Urothelium cell line (cell line): ENCODE results near the gene GDPD3.
A peak's percentile ranks its signal among the peaks of the same experiment; 100 is the strongest.

Experiments
- DNase-seq: peaks from one replicate; pipeline ENCODE4 v3.0.0; 2011; ENCODE audit warnings: low spot score, mixed read lengths
- FAIRE-seq: peaks from 2 replicates; lab custom pipeline; 2011; peaks lifted over from hg19 to GRCh38; lab: Jason Lieb, UNC

Gene GDPD3

GRCh38 chr16:30096105-30096861 is 17.1 kb downstream of the GDPD3 start, which contains the start of gene YPEL3:
Gene YPEL3, minus strand, starts transcription at chr16:30096213. Its CDS starts 731 bp downstream, at chr16:30095482.
- FAIRE-seq = no peak
- peak; percentile 93 for DNase-seq

DNA sequence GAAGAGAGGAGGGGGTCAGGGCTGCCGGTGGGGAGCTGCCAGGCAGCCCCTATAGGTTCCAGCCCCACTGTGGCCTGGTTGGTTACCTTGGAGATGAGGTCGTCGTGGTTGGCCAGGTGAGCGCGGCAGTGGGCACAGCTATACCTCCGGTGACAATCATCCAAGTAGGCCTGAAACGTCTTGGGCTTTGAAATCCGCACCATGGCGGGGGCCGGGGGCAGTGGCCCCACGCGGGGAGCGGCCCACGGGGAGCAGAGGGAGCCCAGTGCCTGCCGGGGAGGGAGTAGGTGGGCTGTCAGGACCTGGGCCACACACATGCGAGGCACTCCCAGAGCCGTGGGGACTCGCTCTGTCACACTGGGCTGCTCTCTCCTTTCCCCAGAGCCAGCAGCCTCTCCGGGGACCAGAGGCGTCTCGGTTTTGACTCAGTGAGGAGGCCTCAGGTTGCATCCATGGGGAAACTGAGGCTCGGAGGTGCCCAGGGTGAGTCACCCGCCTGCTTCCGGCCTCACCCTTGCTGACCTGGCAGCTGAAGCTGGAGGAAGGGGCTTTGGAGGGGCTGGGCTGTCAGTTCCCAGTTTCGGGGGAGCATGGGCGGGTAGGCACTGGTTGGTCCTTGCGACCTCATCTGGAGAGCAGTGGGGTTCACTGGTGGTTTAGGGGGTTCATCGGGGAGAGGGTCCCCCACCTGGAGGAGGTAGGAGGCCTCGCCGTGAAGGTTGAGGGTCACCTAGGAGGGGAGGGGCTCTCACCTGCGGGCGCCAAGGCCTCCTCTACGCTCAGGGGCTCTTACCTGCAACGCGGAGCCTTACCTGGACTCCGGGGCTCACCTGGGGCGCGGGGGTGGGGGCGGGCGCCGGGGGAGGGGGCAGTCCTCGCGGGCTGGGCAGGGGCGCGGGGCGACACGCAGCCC is 17.9 kb downstream of the GDPD3 start:
- FAIRE-seq (no peak), DNase-seq (no peak)

DNA sequence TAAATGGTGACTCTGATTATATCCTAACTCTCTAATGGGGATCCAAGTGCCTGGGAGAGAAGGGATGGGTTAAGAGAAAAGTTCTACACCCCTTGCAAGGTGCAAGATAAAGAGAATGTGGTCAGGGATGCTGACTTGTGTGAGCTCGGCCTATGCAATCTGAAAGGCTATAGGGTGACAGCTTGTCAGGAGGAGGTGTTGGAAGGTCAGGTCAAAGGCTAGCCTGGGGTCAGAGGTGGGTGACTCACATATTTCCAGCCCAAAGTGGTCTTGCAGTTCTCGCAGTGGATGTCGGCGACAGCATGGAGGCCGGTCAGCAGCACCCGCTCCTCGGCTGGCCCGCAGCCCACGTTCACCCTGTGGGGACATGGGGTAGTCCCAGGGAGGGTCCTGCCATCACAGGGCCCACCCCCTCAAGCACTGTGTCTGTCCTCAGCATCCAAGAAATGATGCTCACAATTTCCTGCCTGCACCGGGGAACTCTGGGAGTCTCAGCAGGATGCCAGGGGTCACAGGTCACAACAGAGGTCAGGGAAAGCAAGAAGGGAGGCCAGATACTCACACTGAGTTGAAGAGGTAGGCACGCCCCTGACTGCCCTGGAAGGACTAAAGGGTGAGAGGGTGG is 18.7 kb downstream of the GDPD3 start:
- no peak for FAIRE-seq
- DNase-seq = no peak

DNA sequence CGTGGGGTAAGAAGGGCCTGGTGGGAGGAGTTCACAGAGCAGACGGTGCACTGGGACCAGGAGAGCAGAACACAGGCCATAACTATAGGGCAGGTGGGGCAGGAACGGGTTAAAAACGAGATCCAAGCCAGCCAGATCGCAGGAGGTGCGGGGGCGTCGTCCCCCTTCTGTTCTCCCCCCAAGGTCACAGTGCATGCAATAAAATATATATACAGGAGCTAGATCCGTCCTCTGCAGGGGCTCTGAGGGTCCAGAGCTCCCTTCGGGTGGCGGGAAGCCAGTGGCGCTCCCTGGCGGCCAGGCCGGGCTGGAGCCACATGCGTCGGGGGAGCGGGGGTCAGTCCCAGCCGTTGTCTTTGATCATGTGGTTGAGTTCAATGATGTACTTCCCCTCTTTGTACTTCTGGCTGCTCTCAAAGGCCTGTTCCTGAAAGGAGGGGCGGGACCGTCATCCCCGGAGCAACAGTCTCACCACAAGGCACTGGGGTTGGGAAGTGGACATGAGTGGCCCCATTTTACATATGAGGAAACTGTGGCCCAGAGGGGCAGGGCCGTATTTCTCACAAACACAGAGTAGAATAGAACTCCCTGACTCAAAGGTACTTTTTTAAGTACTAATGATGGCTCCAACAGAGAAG is 20.8 kb downstream of the GDPD3 start:
- peak; percentile 81 for DNase-seq
- FAIRE-seq = no peak

DNA sequence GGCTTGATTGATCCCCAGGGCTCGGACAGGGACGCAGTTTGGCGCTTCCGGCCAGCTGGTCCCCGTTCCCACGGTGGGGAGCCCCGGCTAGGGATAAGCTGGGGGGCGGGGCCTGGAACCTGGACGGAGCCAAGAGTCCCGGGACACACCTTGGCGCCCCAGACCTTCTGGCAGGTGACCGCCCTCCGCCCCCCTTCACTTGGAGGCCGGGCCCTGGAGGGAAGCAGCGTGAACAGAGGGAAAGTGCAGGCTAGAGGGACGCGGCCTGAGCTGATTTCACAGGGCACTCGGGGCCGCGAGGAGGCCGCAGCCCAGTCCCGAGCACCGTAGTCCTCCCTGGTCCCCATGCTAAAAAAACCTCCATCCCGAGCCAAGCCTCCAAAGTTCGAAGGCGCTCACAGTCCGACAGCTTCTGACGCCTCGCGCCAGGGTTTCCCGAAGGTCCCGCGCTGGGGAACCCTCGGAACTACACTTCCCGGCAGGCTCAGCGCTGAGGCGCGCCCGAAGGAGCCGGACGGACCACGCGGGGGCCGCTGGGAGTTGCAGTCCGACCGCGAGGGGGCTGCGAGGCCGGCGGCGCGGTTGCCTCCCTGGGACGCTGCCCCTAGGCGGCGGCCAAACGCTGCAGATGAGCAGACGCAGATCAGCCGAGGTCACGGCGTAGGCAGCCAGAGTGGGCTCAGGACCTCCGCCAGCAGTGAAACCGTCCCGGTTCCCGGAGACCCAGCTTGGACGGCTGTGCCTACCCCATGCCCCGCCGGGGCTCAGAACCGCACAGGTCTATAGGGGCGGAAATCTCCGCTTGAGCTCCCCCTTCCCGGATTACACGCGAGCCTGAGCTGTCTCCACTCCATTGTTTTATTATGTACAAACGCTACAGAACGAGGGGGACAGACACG is 21.6 kb downstream of the GDPD3 start, which contains the start of gene TBX6:
TSS of gene TBX6 (minus strand) at position 451 of the 899 bp plus-strand sequence. CDS start 731 bp downstream, outside the sequence.
- FAIRE-seq (no peak), DNase-seq (peak; percentile 88)

- DNase-seq = no peak
- FAIRE-seq = no peak
Measured at GRCh38 chr16:30090610-30091331, 22.6 kb downstream of the GDPD3 start.

DNA sequence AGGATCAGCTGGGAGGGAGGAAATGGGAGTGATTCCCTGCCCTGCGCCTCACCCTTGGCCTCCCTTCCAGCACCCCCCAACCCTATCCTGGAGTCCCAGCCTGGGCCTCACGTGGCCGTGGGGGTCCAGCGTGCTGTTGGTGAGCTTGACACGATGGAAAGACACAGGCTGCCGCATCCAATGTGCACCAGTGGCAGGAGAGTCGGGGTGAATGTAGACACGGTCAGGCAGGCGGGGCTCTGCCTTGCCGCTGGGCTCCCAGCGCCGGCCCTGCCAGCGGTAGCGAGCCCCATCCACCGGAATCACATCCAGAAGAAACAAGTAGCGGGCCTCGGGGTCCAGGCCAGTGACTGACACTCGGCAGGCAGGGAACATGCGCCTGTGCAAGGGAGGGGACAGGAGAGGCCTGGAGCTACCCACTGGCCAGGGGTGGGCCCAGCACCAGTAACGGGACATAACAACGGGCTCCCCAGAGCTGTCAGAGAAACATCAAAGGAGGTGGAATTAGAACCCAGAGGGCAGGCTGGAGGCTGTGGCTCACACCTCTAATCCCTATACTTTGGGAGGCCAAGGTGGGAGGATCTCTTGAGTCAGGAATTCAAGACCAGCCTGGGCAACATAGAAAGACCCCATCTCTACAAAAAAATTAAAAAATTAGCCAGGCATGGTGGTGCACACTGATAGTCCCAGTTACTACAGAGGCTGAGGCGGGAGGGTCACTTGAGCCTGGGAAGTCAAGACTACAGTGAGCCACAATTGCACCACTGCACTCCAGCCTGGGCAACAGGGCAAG is 24.3 kb downstream of the GDPD3 start:
- DNase-seq = no peak
- FAIRE-seq = no peak

DNA sequence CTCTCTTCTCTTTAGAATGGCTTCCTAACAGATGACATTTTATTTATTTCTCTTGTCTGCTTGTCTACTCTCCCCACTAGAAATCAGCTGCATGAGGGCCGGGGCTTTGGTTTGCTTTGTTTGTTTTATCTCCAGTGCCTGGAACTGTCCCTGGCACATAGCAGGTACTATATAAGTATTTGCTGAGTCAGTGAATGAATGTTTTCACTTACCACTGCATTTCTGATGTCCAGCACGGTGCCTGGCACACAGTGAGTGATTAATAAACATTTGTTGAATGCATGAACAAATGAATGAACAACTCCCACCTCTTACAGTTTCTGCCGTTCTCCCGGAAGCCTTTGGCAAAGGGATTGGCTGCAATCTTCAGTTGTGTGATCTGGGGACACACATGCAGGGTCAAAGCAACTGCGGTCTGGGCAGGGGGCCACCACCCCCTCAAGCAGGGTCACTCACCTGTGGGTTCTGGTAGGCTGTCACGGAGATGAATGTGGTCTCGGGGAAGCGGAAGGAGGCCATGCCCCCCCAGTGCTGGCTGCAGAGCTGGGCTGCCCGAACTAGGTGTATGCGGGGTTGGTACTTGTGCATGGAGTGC is 25.0 kb downstream of the GDPD3 start:
- DNase-seq = no peak
- no peak for FAIRE-seq

GRCh38 chr16:30087181-30087898 is 26.0 kb downstream of the GDPD3 start:
- DNase-seq (no peak), FAIRE-seq (no peak)

- DNase-seq = no peak
- FAIRE-seq = no peak
Measured at GRCh38 chr16:30086291-30087140, 26.8 kb downstream of the GDPD3 start.

DNA sequence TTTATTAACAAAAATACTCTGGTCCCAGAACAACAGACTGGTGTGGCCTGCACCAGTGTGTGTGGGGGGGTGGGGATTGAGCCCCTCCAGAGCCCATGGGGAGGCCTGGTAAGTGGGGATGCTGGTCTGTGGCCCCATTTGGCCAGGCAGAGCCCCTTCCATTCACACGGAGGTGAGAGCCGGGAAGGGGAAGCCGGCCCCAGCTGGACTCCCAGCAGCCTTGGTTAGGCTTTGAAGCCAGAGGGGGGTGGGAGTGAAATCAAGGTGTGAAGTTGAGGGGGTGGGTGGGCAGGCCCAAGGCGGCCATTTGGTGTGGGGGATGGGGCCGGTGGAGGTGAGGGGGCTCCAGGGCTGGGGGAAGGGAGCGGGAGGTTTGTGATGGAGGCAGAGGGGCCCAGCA is 27.5 kb downstream of the GDPD3 start:
- DNase-seq = no peak
- FAIRE-seq = no peak

DNA sequence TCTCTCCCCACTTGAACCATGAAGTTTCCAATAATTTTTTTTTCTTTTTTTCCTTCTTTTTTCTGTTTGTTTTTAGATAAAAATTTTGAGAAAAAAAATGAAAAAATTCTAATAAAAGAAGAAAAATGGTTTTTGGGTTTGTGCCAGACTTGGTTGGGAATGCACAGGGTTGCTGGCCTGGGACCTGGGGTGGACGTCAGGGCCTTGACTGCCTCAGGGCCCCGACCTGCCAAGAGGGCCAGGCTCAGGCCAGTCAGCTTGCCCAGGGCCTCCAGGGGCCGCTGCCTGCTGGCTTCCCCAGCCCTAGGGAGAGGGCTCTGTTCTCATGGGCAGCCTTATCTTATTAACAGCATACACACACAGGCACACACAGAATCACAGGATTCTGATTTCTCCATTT is 28.1 kb downstream of the GDPD3 start:
- DNase-seq (no peak), FAIRE-seq (no peak)

DNA sequence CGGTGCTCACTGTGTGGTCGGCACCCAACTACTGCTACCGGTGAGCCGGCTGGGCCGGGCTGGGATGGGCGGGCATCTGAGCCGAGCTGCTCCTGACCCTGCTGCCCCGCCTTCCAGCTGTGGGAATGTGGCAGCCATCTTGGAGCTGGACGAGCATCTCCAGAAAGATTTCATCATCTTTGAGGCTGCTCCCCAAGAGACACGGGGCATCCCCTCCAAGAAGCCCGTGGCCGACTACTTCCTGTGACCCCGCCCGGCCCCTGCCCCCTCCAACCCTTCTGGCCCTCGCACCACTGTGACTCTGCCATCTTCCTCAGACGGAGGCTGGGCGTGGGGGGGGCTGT is 28.5 kb downstream of the GDPD3 start:
- DNase-seq = no peak
- no peak for FAIRE-seq

GRCh38 chr16:30084096-30084815 is 29.1 kb downstream of the GDPD3 start:
- FAIRE-seq (no peak), DNase-seq (no peak)

- no peak for FAIRE-seq
Measured at GRCh38 chr16:30083216-30084055, 29.9 kb downstream of the GDPD3 start.

More at GRCh38 chr16:30083216-30084055, 29.9 kb downstream of the GDPD3 start:
- no peak for DNase-seq
